ENCODE measurements around the gene IL20RB. TPM values are rescaled to one million over a fixed set of nuclear protein-coding genes. Genes with fewer than 3 reads are reported as not detected.

The IL20RB gene
- total RNA-seq, 3 donors from 2014 or later (not counting 1 experiment from before 2014, with no cell fraction given): 1.9 to 3.6 (median 2.8) TPM

GRCh38 chr3:137039570-137039969 lies 81.8 kb downstream of the IL20RB start:
- Mint-ChIP-seq H3K27me3 (ENCODE audit: low read depth in 2 of 2) (peaks cover 4 to 10% of the 10 kb centered on the region in 2 donors), H3K4me1 (no peaks in the 10 kb centered on the region), H3K4me3 (no peak overlapping the region), H3K36me3 (no peaks in the 10 kb centered on the region), H3K9me3 (no peaks in the 10 kb centered on the region), H3K27ac (no peak overlapping the region)
- Histone ChIP-seq H3K4me3 (ENCODE audit: low read length) (no peak overlapping the region), H3K9me3 (ENCODE audit: control insufficient read depth, insufficient read depth, low read length) (no peaks in the 10 kb centered on the region), H3K4me1 (ENCODE audit: control insufficient read depth, insufficient read depth, low read length) (no peaks in the 10 kb centered on the region), H3K27ac (ENCODE audit: low read length) (no peak overlapping the region), H3K27me3 (ENCODE audit: control insufficient read depth, insufficient read depth, low read length) (no peaks in the 10 kb centered on the region), H3K36me3 (ENCODE audit: control insufficient read depth, insufficient read depth, low read length) (no peaks in the 10 kb centered on the region)
- intact Hi-C loops (cut with micrococcal nuclease): no loop called here
- DNase-seq (no peak), ATAC-seq (no peak)
- TF ChIP-seq CTCF (IDR thresholded peaks at IDR 0.05): no peak

- no peaks in the 10 kb centered on the region for H3K9me3 Mint-ChIP-seq
- 98% methylated on average over 2 of the region's 2 CpGs for WGBS (ENCODE audit: insufficient coverage)
- ATAC-seq (no peak), DNase-seq (no peak)
- H3K36me3 Mint-ChIP-seq: no peaks in the 10 kb centered on the region
- no peak overlapping the region for H3K4me3 Mint-ChIP-seq
- H3K27ac Mint-ChIP-seq: no peak overlapping the region
- no peaks in the 10 kb centered on the region for H3K4me1 Mint-ChIP-seq
- no peak for TF ChIP-seq CTCF (IDR thresholded peaks at IDR 0.05)
- Histone ChIP-seq H3K36me3 (ENCODE audit: control insufficient read depth, insufficient read depth, low read length) (no peaks in the 10 kb centered on the region), H3K27me3 (ENCODE audit: control insufficient read depth, insufficient read depth, low read length) (no peaks in the 10 kb centered on the region), H3K9me3 (ENCODE audit: control insufficient read depth, insufficient read depth, low read length) (no peaks in the 10 kb centered on the region), H3K4me3 (ENCODE audit: low read length) (no peak overlapping the region), H3K27ac (ENCODE audit: low read length) (no peak overlapping the region), H3K4me1 (ENCODE audit: control insufficient read depth, insufficient read depth, low read length) (no peaks in the 10 kb centered on the region)
- intact Hi-C loops (cut with micrococcal nuclease): no loop called here
- H3K27me3 Mint-ChIP-seq (ENCODE audit: low read depth in 2 of 2): peaks cover 8 to 10% of the 10 kb centered on the region in 2 donors
These were observed 83.5 kb downstream of the IL20RB start for GRCh38 chr3:137041251-137041650.

GRCh38 chr3:137041686-137042085 lies 83.9 kb downstream of the IL20RB start:
- Histone ChIP-seq H3K4me3 (ENCODE audit: low read length) (no peak overlapping the region), H3K4me1 (ENCODE audit: control insufficient read depth, insufficient read depth, low read length) (no peaks in the 10 kb centered on the region), H3K27me3 (ENCODE audit: control insufficient read depth, insufficient read depth, low read length) (no peaks in the 10 kb centered on the region), H3K36me3 (ENCODE audit: control insufficient read depth, insufficient read depth, low read length) (no peaks in the 10 kb centered on the region), H3K9me3 (ENCODE audit: control insufficient read depth, insufficient read depth, low read length) (no peaks in the 10 kb centered on the region), H3K27ac (ENCODE audit: low read length) (no peak overlapping the region)
- no peak overlapping the region for H3K4me3 Mint-ChIP-seq
- H3K9me3 Mint-ChIP-seq: no peaks in the 10 kb centered on the region
- no peak for TF ChIP-seq CTCF (IDR thresholded peaks at IDR 0.05)
- no peaks in the 10 kb centered on the region for H3K36me3 Mint-ChIP-seq
- WGBS (ENCODE audit: insufficient coverage): 88% methylated on average over 3 of the region's 4 CpGs
- no peak for DNase-seq
- H3K27me3 Mint-ChIP-seq (ENCODE audit: low read depth in 2 of 2): peaks cover 8 to 10% of the 10 kb centered on the region in 2 donors
- intact Hi-C loops (cut with micrococcal nuclease): no loop called here
- H3K4me1 Mint-ChIP-seq: no peaks in the 10 kb centered on the region
- no peak for ATAC-seq
- no peak overlapping the region for H3K27ac Mint-ChIP-seq

- H3K9me3 ChIP-seq (ENCODE audit: control insufficient read depth, insufficient read depth, low read length): no peaks in the 10 kb centered on the region
- no peaks in the 10 kb centered on the region for H3K27me3 ChIP-seq (ENCODE audit: control insufficient read depth, insufficient read depth, low read length)
- H3K4me1 Mint-ChIP-seq: no peaks in the 10 kb centered on the region
- H3K9me3 Mint-ChIP-seq: no peaks in the 10 kb centered on the region
- 80% methylated on average over 3 of the region's 4 CpGs for whole genome bisulfite sequencing (ENCODE audit: insufficient coverage)
- H3K36me3 ChIP-seq (ENCODE audit: control insufficient read depth, insufficient read depth, low read length): no peaks in the 10 kb centered on the region
- peaks cover 8 to 15% of the 10 kb centered on the region in 2 donors for H3K27me3 Mint-ChIP-seq (ENCODE audit: low read depth in 2 of 2)
- no peak for TF ChIP-seq CTCF (IDR thresholded peaks at IDR 0.05)
- H3K4me3 Mint-ChIP-seq: no peak overlapping the region
- no peak overlapping the region for H3K27ac Mint-ChIP-seq
- no peaks in the 10 kb centered on the region for H3K36me3 Mint-ChIP-seq
- no peak overlapping the region for H3K4me3 ChIP-seq (ENCODE audit: low read length)
- H3K4me1 ChIP-seq (ENCODE audit: control insufficient read depth, insufficient read depth, low read length): no peaks in the 10 kb centered on the region
- H3K27ac ChIP-seq (ENCODE audit: low read length): no peak overlapping the region
- DNase-seq (no peak), ATAC-seq (no peak)
- intact Hi-C loops (cut with micrococcal nuclease): no loop called here
These were observed 89.0 kb downstream of the IL20RB start for GRCh38 chr3:137046747-137047146.

Measured in natural killer cell (primary cell).